Measurements from ENCODE around the gene TMEM256. TPM values are rescaled to one million over a fixed set of nuclear protein-coding genes. Genes with fewer than 3 reads are reported as not detected.
A peak's percentile ranks its signal among the peaks of the same experiment; 100 is the strongest.

The TMEM256 gene
- total RNA-seq, 3 donors from 2014 or later, result 51.9 to 85.1 (median 64.9) TPM

DNA sequence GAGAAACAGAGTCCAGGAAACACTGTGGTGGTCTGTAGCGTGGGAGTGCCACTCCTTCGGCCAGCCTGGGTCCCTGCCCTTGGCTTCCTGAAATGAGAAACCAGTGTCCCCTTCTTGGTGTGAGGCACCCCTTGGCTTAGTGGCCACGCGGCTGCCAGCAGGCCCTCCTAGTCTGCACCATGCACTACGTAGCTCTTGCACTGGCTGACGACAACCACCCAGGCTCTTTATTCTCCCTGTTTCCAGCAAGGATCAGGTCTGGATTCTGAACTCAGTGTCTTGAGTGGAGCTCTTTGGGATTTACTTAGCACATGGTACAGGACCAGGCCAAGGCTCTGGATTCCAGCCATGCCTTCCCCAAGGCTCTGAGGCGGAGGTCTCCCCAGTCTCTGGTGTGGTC lies 23.7 kb upstream of the TMEM256 start:
- TF ChIP-seq, protein P1, sequence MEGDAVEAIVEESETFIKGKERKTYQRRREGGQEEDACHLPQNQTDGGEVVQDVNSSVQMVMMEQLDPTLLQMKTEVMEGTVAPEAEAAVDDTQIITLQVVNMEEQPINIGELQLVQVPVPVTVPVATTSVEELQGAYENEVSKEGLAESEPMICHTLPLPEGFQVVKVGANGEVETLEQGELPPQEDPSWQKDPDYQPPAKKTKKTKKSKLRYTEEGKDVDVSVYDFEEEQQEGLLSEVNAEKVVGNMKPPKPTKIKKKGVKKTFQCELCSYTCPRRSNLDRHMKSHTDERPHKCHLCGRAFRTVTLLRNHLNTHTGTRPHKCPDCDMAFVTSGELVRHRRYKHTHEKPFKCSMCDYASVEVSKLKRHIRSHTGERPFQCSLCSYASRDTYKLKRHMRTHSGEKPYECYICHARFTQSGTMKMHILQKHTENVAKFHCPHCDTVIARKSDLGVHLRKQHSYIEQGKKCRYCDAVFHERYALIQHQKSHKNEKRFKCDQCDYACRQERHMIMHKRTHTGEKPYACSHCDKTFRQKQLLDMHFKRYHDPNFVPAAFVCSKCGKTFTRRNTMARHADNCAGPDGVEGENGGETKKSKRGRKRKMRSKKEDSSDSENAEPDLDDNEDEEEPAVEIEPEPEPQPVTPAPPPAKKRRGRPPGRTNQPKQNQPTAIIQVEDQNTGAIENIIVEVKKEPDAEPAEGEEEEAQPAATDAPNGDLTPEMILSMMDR (IDR thresholded peaks at IDR 0.05), result no peak
- ATAC-seq (no peak), DNase-seq (no peak)
- intact Hi-C loops (cut with DNase I, micrococcal nuclease), result no loop called here
- Histone ChIP-seq H3K4me3 (no peak overlapping the region), H3K4me1 (ENCODE audit: low read depth) (no peaks in the 10 kb centered on the region), H3K36me3 (ENCODE audit: low read depth) (no peaks in the 10 kb centered on the region), H3K9me3 (no peaks in the 10 kb centered on the region)

DNA sequence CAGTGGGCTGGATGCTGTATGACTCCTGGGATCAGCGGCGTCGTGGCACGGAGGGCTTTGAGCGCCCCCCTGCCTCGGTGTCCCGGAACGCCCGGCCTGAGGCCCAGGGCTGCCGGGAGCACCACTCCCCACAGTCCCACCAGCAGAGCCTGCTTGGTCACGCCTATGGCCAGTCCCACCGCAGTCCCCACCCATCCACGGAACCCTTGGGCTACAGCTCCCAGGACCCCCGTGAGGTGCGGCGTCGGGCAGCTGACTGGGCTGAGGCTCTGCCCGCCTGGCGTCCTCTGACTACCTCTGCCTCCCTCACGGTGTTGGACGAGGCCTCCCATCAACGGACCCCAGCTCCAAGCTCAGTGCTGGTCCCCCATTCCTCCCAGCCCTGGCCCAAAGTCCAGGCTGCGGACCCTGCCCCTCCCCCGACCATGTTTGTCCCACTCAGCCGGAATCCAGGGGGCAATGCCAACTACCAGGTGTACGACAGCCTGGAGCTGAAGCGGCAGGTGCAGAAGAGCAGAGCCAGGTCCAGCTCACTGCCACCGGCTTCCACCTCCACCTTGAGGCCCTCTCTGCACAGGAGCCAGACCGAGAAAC lies 23.1 kb upstream of the TMEM256 start:
- ATAC-seq (no peak), DNase-seq (peak in 1 of 3 donors; percentile 44)
- Histone ChIP-seq H3K36me3 (ENCODE audit: low read depth) (no peaks in the 10 kb centered on the region), H3K4me3 (no peak overlapping the region), H3K4me1 (ENCODE audit: low read depth) (no peaks in the 10 kb centered on the region), H3K9me3 (no peaks in the 10 kb centered on the region)
- TF ChIP-seq, protein P1 (IDR thresholded peaks at IDR 0.05), result no peak
- intact Hi-C loops (cut with DNase I, micrococcal nuclease), result no loop called here

DNA sequence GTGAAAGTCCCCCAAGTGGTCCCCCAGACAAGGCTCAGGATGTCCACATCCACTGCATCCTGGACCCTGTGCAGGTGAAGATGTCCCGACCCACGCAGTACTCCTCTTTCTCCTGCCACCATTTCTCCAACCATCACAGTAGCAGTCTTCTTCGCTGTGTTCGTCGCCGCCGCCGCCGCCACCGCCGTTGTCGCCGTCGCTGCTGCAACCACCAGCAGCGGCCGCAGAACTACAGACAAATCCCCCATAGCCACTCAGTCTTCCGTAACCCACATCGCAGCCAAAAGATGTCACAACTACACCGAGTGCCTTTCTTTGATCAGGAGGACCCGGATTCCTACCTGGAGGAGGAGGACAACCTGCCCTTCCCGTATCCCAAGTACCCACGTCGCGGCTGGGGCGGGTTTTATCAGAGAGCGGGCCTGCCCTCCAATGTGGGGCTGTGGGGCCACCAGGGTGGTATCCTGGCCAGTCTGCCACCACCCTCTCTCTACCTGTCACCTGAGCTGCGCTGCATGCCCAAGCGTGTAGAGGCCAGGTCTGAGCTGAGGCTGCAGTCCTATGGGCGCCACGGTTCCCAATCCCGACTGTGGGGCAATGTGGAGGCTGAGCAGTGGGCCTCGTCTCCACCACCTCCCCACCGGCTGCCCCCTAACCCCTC lies 22.4 kb upstream of the TMEM256 start:
- H3K4me3 ChIP-seq, result no peak overlapping the region
- intact Hi-C loops (cut with DNase I, micrococcal nuclease), result no loop called here
- no peak for ATAC-seq
- TF ChIP-seq, protein P1 (IDR thresholded peaks at IDR 0.05), result no peak
- DNase-seq, result no peak
- H3K9me3 ChIP-seq, result no peaks in the 10 kb centered on the region
- no peaks in the 10 kb centered on the region for H3K36me3 ChIP-seq (ENCODE audit: low read depth)
- H3K4me1 ChIP-seq (ENCODE audit: low read depth), result no peaks in the 10 kb centered on the region

DNA sequence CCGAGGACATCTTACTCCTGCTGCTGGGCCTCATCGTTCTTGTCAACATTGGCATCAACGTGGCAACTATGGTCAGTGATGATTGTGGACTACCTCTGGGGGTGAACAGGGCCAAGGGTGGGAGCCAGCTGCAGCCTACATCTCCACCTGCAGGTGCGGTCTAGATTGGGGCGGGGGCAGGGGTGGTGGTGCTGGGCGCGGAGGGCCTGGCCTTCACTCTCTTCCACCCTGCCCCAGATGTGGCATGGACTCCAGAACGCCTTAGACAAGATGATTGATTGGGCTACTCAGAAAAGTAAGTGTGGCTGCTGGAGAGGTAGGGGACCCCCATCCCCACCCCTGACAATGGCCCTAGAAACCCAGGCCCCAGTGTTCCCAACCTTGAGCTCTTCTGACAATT lies 21.9 kb upstream of the TMEM256 start:
- TF ChIP-seq, protein P1 (IDR thresholded peaks at IDR 0.05), result no peak
- Histone ChIP-seq H3K9me3 (no peaks in the 10 kb centered on the region), H3K36me3 (ENCODE audit: low read depth) (no peaks in the 10 kb centered on the region), H3K4me1 (ENCODE audit: low read depth) (no peaks in the 10 kb centered on the region), H3K4me3 (no peak overlapping the region)
- ATAC-seq (no peak), DNase-seq (no peak)
- intact Hi-C loops (cut with DNase I, micrococcal nuclease), result no loop called here

DNA sequence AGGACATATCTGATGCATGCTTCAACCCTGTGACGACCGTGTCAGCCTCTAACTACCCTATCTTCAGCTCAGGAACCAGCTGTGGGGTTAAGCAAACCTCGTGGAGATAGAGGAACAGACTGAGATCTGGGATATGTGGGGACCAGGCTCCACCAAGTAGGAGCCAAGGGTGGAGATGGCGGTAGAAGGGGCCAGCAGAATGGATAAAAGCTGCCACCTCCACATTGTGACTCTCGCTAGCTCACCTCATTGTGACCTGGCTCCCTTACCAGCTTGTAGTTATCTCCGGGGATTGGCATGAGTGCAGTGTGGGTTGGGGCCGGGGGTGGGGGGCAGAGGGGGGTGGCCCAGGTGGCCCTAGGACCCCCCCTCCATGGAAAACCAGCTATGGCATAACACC lies 21.4 kb upstream of the TMEM256 start, which contains the start of gene SPEM2:
SPEM2 (plus strand) TSS at position 301 of the 400 bp plus-strand sequence; CDS start at position 374, 73 bp downstream.
- TF ChIP-seq, protein P1 (IDR thresholded peaks at IDR 0.05), result no peak
- intact Hi-C loops (cut with DNase I, micrococcal nuclease), result no loop called here

More for the DNA sequence above, 21.4 kb upstream of the TMEM256 start, which contains the start of gene SPEM2:
- no peak within 1 kb of the TSS for H3K4me3 ChIP-seq
- no peaks in the 10 kb centered on the region for H3K9me3 ChIP-seq
- H3K4me1 ChIP-seq (ENCODE audit: low read depth), result no peaks in the 10 kb centered on the region
- no peaks in the 10 kb centered on the region for H3K36me3 ChIP-seq (ENCODE audit: low read depth)
- DNase-seq (no peak), ATAC-seq (no peak)
